ENCODE results near the gene LGALS7B. TPM values are rescaled to one million over a fixed set of nuclear protein-coding genes. Genes with fewer than 3 reads are reported as not detected.
"Not testable (repeated sequence)": the region's sequence is repeated elsewhere in the genome, so short reads cannot be mapped to it uniquely, and the experiment has no call there.

Gene LGALS7B
- total and polyA plus RNA-seq, 5 donors from 2014 or later, result not detected

DNA sequence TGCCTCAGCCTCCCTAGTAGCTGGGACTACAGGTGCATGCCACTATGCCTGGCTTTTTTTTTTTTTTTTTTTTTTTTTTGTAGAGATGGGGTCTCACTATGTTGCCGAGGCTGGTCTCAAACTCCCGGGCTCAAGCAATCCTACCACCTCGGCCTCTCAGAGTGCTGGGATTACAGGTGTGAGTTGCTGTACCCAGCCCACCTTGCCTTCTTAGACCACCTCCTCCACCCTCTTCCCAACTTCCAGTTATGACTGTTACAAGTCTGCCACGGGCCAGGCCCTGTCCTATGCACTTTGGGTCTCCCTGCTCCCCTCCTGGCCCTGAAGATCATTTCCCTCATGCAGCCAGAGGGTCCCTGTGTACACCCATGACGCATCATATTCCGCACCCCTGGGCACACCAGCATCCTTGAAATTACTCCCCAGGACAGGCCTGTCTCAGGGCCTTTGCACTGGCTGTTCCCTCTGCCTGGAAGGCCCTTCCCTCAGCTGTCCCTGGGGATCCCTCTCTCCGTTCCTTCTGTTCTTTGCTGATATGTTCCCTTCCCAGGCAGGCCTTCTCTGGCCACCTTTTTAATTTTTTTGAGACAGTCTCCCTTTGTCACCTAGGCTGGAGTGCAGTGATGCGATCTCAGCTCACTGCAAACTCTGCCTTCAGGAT is 20.7 kb downstream of the LGALS7B start:
- Mint-ChIP-seq H3K4me1 (peaks cover 0 to 7% (median 5%) of the 10 kb centered on the region in 4 donors), H3K4me3 (no peak overlapping the region), H3K36me3 (peaks cover 10% of the 10 kb centered on the region), H3K27me3 (no peaks in the 10 kb centered on the region), H3K27ac (peak overlapping the region in 1 of 3 donors; percentile 59), H3K9me3 (no peaks in the 10 kb centered on the region)
- no peaks in the 10 kb centered on the region for H3K9me3 ChIP-seq (ENCODE audit: control insufficient read depth in 2 of 2, low read length in 2 of 2)
- ATAC-seq (ENCODE audit: low read depth in 2 of 2) (no peak), DNase-seq (no peak)
- H3K27me3 ChIP-seq (ENCODE audit: control insufficient read depth, insufficient read depth, low read length), result no peaks in the 10 kb centered on the region
- no peaks in the 10 kb centered on the region for H3K4me1 ChIP-seq (ENCODE audit: control insufficient read depth, insufficient read depth, low read length, poor library complexity, severe bottlenecking)
- no peak overlapping the region for H3K4me3 ChIP-seq (ENCODE audit: low read depth, low read length)
- no peak overlapping the region for H3K27ac ChIP-seq (ENCODE audit: insufficient read depth, low read length, poor library complexity, severe bottlenecking)
- H3K36me3 ChIP-seq (ENCODE audit: control insufficient read depth, insufficient read depth, low read length), result no peaks in the 10 kb centered on the region

DNA sequence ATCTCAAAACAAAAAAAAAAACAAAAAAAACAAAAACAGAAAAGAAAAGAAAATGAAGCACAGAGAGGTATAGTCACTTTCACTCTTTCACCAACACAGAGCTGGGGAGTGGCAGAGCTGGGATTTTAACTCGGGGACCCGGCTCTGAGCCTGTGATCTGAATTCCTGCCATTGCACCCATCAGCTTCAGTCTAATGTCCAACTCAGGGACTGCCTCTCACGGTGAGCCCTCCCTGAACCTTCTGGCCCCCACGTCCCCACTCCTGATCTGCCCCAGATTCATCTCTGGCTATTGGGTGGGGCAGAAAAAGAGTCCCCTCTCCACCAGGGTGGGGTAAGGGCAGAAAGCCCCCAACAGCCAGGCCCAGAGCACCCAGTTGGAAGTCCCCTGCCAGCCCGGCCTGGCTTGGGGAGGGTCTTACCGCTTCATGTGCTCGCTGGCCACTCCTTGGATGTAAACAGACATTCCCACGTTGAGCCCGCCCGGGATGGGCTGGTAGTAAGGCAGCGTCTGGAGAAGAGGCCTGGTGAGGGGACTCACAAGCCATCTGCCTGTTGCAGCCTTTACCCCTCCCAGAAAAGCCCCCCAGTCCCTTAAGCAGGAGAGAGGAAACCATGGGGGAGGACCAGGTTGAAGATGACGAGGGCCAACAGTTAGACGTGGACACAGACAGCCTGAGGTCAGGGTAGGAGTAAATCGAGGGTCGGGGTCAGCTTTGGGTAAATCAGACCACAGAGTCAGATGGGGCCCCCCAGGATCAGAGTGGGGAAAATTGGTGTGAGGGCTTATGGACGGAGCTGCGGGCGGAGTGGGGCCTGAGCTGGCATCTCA is 23.2 kb downstream of the LGALS7B start:
- Mint-ChIP-seq H3K4me1 (no peaks in the 10 kb centered on the region), H3K9me3 (no peaks in the 10 kb centered on the region), H3K36me3 (peaks cover 16% of the 10 kb centered on the region), H3K4me3 (no peak overlapping the region), H3K27me3 (no peaks in the 10 kb centered on the region), H3K27ac (peak overlapping the region in 2 of 3 donors; percentile 55 to 91)
- peaks cover 25% of the 10 kb centered on the region for H3K36me3 ChIP-seq (ENCODE audit: control insufficient read depth, insufficient read depth, low read length)
- no peaks in the 10 kb centered on the region for H3K4me1 ChIP-seq (ENCODE audit: control insufficient read depth, insufficient read depth, low read length, poor library complexity, severe bottlenecking)
- no peak overlapping the region for H3K4me3 ChIP-seq (ENCODE audit: low read depth, low read length)
- DNase-seq (no peak), ATAC-seq (ENCODE audit: low read depth in 2 of 2) (no peak)
- no peak overlapping the region for H3K27ac ChIP-seq (ENCODE audit: insufficient read depth, low read length, poor library complexity, severe bottlenecking)
- H3K27me3 ChIP-seq (ENCODE audit: control insufficient read depth, insufficient read depth, low read length), result no peaks in the 10 kb centered on the region
- no peaks in the 10 kb centered on the region for H3K9me3 ChIP-seq (ENCODE audit: control insufficient read depth in 2 of 2, low read length in 2 of 2)

DNA sequence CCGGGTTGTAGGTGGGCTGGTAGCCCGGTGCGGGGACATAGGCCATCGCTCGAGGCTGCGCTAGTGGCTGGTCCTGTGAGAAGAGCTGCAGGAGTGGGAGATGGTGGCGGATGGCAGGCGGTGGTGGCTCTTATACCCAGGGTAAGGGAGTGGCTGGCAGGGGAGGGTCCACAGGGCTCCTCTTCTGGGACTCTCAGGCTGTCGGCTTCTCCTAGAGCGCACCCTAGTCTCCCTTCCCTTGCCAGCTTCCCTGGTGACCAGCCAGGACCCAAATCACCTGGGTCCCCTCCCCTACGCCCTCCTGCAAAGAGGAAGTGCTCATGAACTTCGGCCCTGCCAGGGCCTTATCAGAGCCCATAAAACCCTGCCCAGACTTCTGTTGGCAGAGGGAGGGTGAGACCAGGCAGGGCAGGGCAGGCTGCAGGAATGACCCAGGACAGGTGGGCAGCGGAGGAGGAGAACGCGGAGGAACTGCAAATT is 23.9 kb downstream of the LGALS7B start, which contains the start of gene LGALS4:
TSS of gene LGALS4 (minus strand) at position 105 of the 480 bp plus-strand sequence. CDS start at position 46, 59 bp downstream.
- Mint-ChIP-seq H3K4me1 (no peaks in the 10 kb centered on the region), H3K4me3 (peak within 1 kb of the TSS in 1 of 4 donors; percentile 15), H3K27ac (peak within 1 kb of the TSS in 2 of 3 donors; percentile 55 to 91), H3K36me3 (peaks cover 14% of the 10 kb centered on the region), H3K9me3 (no peaks in the 10 kb centered on the region), H3K27me3 (no peaks in the 10 kb centered on the region)
- no peak for DNase-seq
- H3K36me3 ChIP-seq (ENCODE audit: control insufficient read depth, insufficient read depth, low read length), result peaks cover 30% of the 10 kb centered on the region
- ATAC-seq (ENCODE audit: low read depth in 2 of 2), result no peak
- H3K4me1 ChIP-seq (ENCODE audit: control insufficient read depth, insufficient read depth, low read length, poor library complexity, severe bottlenecking), result no peaks in the 10 kb centered on the region
- H3K27ac ChIP-seq (ENCODE audit: insufficient read depth, low read length, poor library complexity, severe bottlenecking), result no peak within 1 kb of the TSS
- no peaks in the 10 kb centered on the region for H3K9me3 ChIP-seq (ENCODE audit: control insufficient read depth in 2 of 2, low read length in 2 of 2)
- no peaks in the 10 kb centered on the region for H3K27me3 ChIP-seq (ENCODE audit: control insufficient read depth, insufficient read depth, low read length)
- no peak within 1 kb of the TSS for H3K4me3 ChIP-seq (ENCODE audit: low read depth, low read length)

DNA sequence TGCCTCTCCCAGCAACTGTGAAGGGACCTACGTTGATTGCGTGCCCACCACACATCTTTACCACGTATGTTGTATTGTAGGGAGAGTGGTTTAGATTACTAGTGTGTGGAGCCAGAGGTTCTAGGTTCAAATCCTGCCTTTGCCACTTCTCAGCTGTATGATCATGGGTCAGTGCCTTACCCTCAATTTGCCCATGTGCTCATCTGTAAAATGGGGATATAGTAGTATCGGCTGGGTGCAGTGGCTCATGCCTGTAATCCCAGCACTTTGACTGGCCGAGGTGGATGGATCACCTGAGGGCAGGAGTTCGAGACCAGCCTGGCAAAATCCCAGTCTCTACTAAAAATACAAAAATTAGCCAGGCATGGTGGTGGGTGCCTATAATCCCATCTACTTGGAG is 24.3 kb downstream of the LGALS7B start:
- Mint-ChIP-seq H3K4me3 (peak overlapping the region in 1 of 4 donors; percentile 15), H3K4me1 (no peaks in the 10 kb centered on the region), H3K36me3 (peaks cover 14% of the 10 kb centered on the region), H3K27ac (no peak overlapping the region), H3K9me3 (no peaks in the 10 kb centered on the region), H3K27me3 (no peaks in the 10 kb centered on the region)
- H3K27me3 ChIP-seq (ENCODE audit: control insufficient read depth, insufficient read depth, low read length), result no peaks in the 10 kb centered on the region
- H3K4me1 ChIP-seq (ENCODE audit: control insufficient read depth, insufficient read depth, low read length, poor library complexity, severe bottlenecking), result no peaks in the 10 kb centered on the region
- no peak for DNase-seq
- H3K27ac ChIP-seq (ENCODE audit: insufficient read depth, low read length, poor library complexity, severe bottlenecking), result no peak overlapping the region
- no peak overlapping the region for H3K4me3 ChIP-seq (ENCODE audit: low read depth, low read length)
- ATAC-seq (ENCODE audit: low read depth in 2 of 2), result no peak
- H3K36me3 ChIP-seq (ENCODE audit: control insufficient read depth, insufficient read depth, low read length), result peaks cover 33% of the 10 kb centered on the region
- no peaks in the 10 kb centered on the region for H3K9me3 ChIP-seq (ENCODE audit: control insufficient read depth in 2 of 2, low read length in 2 of 2)

DNA sequence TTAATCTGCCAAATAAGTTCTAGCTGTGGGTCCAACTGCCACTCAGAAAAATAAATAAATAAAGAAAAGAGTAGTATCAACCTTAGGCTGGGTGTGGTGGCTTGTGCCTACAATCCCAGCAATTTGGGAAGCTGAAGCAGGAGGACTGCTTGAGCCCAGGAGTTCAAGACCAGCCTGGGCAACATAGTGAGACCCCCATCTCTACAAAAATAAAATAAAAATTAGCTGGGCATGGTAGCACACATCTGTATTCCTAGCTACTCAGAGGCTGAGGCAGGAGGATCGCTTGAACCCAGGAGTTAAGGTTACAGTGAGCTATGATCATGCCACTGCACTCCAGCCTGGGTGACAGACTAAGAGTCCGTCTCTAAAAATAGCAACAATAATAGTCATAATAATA is 24.9 kb downstream of the LGALS7B start:
- not testable (repeated sequence) for DNase-seq; H3K27me3 ChIP-seq (ENCODE audit: control insufficient read depth, insufficient read depth, low read length); H3K9me3 Mint-ChIP-seq; H3K27me3 Mint-ChIP-seq; ATAC-seq (ENCODE audit: low read depth in 2 of 2); H3K4me3 ChIP-seq (ENCODE audit: low read depth, low read length); H3K4me1 ChIP-seq (ENCODE audit: control insufficient read depth, insufficient read depth, low read length, poor library complexity, severe bottlenecking); H3K4me1 Mint-ChIP-seq; H3K9me3 ChIP-seq (ENCODE audit: control insufficient read depth in 2 of 2, low read length in 2 of 2); H3K4me3 Mint-ChIP-seq; H3K27ac ChIP-seq (ENCODE audit: insufficient read depth, low read length, poor library complexity, severe bottlenecking)
- Mint-ChIP-seq H3K36me3 (peaks cover 14% of the 10 kb centered on the region), H3K27ac (peak overlapping the region in 1 of 3 donors; percentile 48)
- peaks cover 33% of the 10 kb centered on the region for H3K36me3 ChIP-seq (ENCODE audit: control insufficient read depth, insufficient read depth, low read length)

DNA sequence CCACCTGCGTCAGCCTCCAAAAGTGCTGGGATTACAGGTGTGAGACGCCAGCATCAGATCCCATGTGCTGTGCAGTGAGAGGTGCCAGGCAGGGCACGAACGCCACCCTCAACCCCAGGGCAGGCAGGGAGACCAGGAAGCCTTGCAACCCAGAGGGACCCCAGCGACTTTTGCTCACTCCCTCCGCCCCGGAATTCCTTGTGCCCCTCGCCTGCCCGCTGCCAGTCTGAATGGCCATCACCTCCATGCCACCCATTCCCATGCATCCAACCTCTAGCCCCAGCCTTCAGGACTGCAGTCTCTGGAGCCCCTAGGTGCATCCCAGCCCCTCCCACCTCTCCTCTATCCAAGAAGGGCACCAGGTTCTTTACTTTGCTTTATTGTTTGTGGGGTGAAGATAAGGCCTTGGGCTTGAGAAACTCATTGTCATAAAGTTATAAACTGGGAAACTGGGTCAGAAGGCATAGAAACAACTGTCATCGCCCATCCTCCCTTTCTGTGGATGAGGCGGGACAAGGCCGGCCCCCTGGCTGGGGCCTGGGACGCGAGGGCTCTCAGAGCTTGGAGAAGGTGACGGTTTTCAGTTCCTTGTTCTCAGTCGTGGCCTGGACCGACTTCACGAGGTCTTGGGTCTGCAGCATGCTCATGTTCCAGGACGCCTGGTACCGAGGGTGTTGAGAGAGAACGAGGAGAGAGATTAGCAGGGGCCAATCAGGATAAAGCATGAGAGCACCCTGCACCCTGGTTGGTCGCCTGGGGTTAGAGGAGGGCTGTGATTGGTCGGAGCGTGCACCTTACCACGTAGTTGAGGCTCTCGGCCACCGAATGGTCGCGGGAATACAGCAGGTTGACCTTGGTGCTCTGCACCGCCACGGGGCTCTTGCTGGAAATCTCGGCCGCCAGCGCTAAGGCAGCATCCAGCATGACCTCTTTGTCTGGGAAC is 26.3 kb downstream of the LGALS7B start:
- H3K4me1 ChIP-seq (ENCODE audit: control insufficient read depth, insufficient read depth, low read length, poor library complexity, severe bottlenecking), result no peaks in the 10 kb centered on the region
- H3K9me3 ChIP-seq (ENCODE audit: control insufficient read depth in 2 of 2, low read length in 2 of 2), result no peaks in the 10 kb centered on the region
- H3K27ac ChIP-seq (ENCODE audit: insufficient read depth, low read length, poor library complexity, severe bottlenecking), result no peak overlapping the region
- ATAC-seq (ENCODE audit: low read depth in 2 of 2) (no peak), DNase-seq (no peak)
- H3K36me3 ChIP-seq (ENCODE audit: control insufficient read depth, insufficient read depth, low read length), result peaks cover 38% of the 10 kb centered on the region
- H3K4me3 ChIP-seq (ENCODE audit: low read depth, low read length), result no peak overlapping the region
- H3K27ac Mint-ChIP-seq, result no peak overlapping the region
- no peaks in the 10 kb centered on the region for H3K27me3 ChIP-seq (ENCODE audit: control insufficient read depth, insufficient read depth, low read length)
- no peak overlapping the region for H3K4me3 Mint-ChIP-seq
- peaks cover 12% of the 10 kb centered on the region for H3K36me3 Mint-ChIP-seq
- H3K4me1 Mint-ChIP-seq, result peaks cover 0 to 5% (median 2%) of the 10 kb centered on the region in 4 donors
- no peaks in the 10 kb centered on the region for H3K9me3 Mint-ChIP-seq
- H3K27me3 Mint-ChIP-seq, result no peaks in the 10 kb centered on the region

DNA sequence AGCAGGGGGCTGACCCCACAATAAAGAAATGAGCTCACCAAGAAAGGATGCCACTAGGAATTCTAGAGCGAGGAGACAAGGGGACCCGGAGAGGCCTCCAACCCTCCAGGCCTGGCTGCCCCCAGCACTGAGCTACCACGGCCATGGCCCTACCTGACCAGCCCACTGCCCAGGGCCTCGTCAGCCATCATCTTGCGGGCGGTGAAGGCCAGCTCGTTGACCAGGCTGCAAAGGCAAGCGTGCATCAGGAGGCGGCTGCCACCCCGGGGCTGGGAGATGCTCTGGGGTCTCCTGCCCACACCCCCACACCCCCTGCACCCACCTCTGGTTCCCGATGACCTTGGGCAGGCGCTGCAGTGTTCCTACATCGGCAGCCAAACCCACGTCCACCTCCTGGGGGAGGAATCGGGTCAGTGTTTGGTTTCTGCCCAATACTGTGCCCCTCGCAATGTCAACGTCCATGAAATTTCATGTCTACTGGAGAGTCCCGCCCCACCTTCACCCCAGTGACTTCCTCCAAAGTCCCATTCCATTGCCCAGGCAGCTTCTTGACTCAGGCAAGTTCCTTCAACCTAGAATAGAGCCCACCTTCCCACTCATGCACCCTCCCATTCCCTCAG is 27.2 kb downstream of the LGALS7B start:
- Histone ChIP-seq H3K4me3 (ENCODE audit: low read depth, low read length) (no peak overlapping the region), H3K4me1 (ENCODE audit: control insufficient read depth, insufficient read depth, low read length, poor library complexity, severe bottlenecking) (no peaks in the 10 kb centered on the region), H3K36me3 (ENCODE audit: control insufficient read depth, insufficient read depth, low read length) (peaks cover 43% of the 10 kb centered on the region), H3K27ac (ENCODE audit: insufficient read depth, low read length, poor library complexity, severe bottlenecking) (no peak overlapping the region), H3K9me3 (ENCODE audit: control insufficient read depth in 2 of 2, low read length in 2 of 2) (no peaks in the 10 kb centered on the region), H3K27me3 (ENCODE audit: control insufficient read depth, insufficient read depth, low read length) (no peaks in the 10 kb centered on the region)
- Mint-ChIP-seq H3K36me3 (peaks cover 16% of the 10 kb centered on the region), H3K4me3 (no peak overlapping the region), H3K9me3 (no peaks in the 10 kb centered on the region), H3K27me3 (no peaks in the 10 kb centered on the region), H3K4me1 (peaks cover 0 to 10% (median 4%) of the 10 kb centered on the region in 4 donors), H3K27ac (no peak overlapping the region)
- DNase-seq (no peak), ATAC-seq (ENCODE audit: low read depth in 2 of 2) (no peak)

Measured in CD4-positive, CD25-positive, alpha-beta regulatory T cell (primary cell).